T-helper 1 cell treated with Interleukin-12 subunit alpha and Interleukin-12 subunit beta and Interleukin-4 antibody, amounts not matched to agents 30 μg/mL and 1 μg/mL, for 36 hours (primary cell): ENCODE data around the gene MBTD1.

Source experiments
- H3K27ac Mint-ChIP-seq: one replicate; pipeline ENCODE4 v1.8.0; 2021; ENCODE audit warnings: mild to moderate bottlenecking, mixed read lengths
- H3K27me3 Mint-ChIP-seq: one replicate; pipeline ENCODE4 v1.8.0; 2021; ENCODE audit warnings: low read depth, mixed read lengths
- H3K36me3 Mint-ChIP-seq: one replicate; pipeline ENCODE4 v1.8.0; 2021; ENCODE audit warnings: low read depth, mixed read lengths
- H3K4me1 Mint-ChIP-seq: one replicate; pipeline ENCODE4 v1.8.0; 2021; ENCODE audit warnings: low read depth, mixed read lengths
- H3K4me3 Mint-ChIP-seq: one replicate; pipeline ENCODE4 v1.8.0; 2021; ENCODE audit warnings: mild to moderate bottlenecking, moderate library complexity, mixed read lengths
- H3K9me3 Mint-ChIP-seq: one replicate; pipeline ENCODE4 v1.8.0; 2021; ENCODE audit warnings: mixed read lengths

The MBTD1 gene

GRCh38 chr17:51159604-51160003 lies 100.2 kb downstream of the MBTD1 start:
- H3K4me3 Mint-ChIP-seq = no peak overlapping the region
- no peaks in the 10 kb centered on the region for H3K27me3 Mint-ChIP-seq
- no peak overlapping the region for H3K27ac Mint-ChIP-seq
- H3K36me3 Mint-ChIP-seq = peaks cover 42% of the 10 kb centered on the region
- no peaks in the 10 kb centered on the region for H3K9me3 Mint-ChIP-seq
- H3K4me1 Mint-ChIP-seq = peaks cover 21% of the 10 kb centered on the region

DNA sequence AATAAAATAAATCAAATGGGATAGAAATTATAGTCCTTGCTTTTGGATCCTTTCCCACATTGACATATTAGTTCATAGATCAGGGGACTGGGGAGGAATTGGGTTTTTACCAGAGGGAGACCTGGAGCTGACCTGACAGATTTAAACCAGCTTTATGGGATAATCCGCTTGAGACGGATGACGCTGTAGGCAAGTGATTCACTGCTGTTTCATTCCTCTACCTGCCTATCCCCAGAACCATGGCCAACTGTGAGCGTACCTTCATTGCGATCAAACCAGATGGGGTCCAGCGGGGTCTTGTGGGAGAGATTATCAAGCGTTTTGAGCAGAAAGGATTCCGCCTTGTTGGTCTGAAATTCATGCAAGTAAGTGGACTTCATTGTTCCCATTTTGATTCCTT lies 104.4 kb downstream of the MBTD1 start:
- H3K27ac Mint-ChIP-seq = no peak overlapping the region

GRCh38 chr17:51154176-51154575 lies 105.7 kb downstream of the MBTD1 start:
- peaks cover 17% of the 10 kb centered on the region for H3K4me1 Mint-ChIP-seq
- no peak overlapping the region for H3K27ac Mint-ChIP-seq
- H3K36me3 Mint-ChIP-seq = peaks cover 18% of the 10 kb centered on the region
- no peaks in the 10 kb centered on the region for H3K9me3 Mint-ChIP-seq
- no peaks in the 10 kb centered on the region for H3K27me3 Mint-ChIP-seq
- no peak overlapping the region for H3K4me3 Mint-ChIP-seq

More for the DNA sequence above, 104.4 kb downstream of the MBTD1 start:
- Mint-ChIP-seq H3K27me3 (no peaks in the 10 kb centered on the region), H3K36me3 (peaks cover 23% of the 10 kb centered on the region), H3K9me3 (no peaks in the 10 kb centered on the region), H3K4me1 (peaks cover 21% of the 10 kb centered on the region), H3K4me3 (peak overlapping the region; percentile 20)

DNA sequence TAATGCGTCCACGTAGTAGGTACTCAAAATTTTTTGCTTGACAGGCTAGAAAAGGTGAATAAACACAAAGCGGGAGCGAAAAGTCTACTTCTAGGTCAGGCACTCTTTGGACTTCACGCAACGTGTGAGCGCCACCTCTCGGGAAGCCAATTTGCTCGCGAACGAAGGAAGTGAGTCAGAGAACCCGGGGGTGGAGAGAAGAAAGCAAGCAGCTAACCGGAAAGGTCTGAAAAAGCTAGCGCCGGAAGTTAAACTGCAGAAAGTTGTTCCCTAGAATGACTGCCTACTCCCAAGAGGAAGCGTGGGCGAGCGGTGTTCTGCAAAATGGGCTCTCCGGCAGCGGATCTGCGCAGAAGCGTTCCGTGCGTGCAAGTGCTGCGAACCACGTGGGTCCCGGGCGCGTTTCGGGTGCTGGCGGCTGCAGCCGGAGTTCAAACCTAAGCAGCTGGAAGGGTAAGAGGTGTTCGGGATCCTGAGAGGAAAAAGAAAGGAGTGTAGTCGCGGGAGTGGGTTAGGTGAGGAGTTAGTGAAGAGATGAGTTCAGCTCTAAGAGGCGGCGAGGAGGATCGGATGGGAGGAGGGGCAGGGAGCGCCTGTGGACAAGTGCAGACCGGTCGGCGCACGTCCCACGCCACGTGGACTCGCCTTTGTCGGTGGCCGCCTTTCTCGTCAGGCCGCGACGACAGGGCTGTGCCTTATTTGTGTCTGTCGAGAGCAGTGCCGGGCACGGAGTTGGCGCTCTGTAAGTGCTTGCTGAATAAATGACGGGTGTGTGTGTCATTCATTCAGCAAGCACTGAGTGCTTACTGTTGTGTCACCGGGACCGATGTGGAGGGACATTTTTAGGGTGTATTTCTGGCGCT lies 106.4 kb downstream of the MBTD1 start, which contains the start of gene NME1:
TSS of gene NME1 (plus strand) at position 350 of the 863 bp plus-strand sequence. CDS start 2,096 bp downstream, outside the sequence.
- H3K27me3 Mint-ChIP-seq = no peaks in the 10 kb centered on the region
- H3K4me1 Mint-ChIP-seq = peaks cover 15% of the 10 kb centered on the region
- H3K4me3 Mint-ChIP-seq = no peak within 1 kb of the TSS
- no peak within 1 kb of the TSS for H3K27ac Mint-ChIP-seq
- H3K36me3 Mint-ChIP-seq = peaks cover 13% of the 10 kb centered on the region
- no peaks in the 10 kb centered on the region for H3K9me3 Mint-ChIP-seq

DNA sequence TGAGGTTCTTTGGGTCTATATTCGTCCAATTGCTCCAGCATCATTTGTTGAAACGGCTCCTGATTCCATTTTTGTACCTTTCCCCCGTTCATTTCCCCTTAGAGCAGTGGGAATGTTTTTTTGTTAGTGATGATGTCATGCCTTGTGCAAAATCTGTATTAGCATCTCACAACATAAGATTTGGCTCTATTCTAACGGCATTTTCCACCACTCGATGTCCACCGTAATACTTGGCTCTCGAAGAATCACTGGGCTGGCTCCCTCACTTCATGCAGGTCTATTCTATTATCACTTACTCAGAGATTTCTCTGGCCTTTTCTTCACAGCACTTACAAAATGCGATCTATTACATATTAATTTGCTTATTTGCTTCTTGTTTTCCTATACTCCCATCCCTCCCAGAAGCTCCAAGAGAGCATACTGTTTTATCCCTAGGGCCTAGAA lies 107.1 kb downstream of the MBTD1 start:
- H3K27ac Mint-ChIP-seq = no peak overlapping the region

GRCh38 chr17:51150932-51151331 lies 108.9 kb downstream of the MBTD1 start:
- H3K4me3 Mint-ChIP-seq = no peak overlapping the region
- H3K27ac Mint-ChIP-seq = no peak overlapping the region
- no peaks in the 10 kb centered on the region for H3K9me3 Mint-ChIP-seq
- H3K36me3 Mint-ChIP-seq = peaks cover 5% of the 10 kb centered on the region
- peaks cover 14% of the 10 kb centered on the region for H3K4me1 Mint-ChIP-seq
- H3K27me3 Mint-ChIP-seq = no peaks in the 10 kb centered on the region

More for the DNA sequence above, 107.1 kb downstream of the MBTD1 start:
- Mint-ChIP-seq H3K36me3 (peaks cover 13% of the 10 kb centered on the region), H3K4me3 (no peak overlapping the region), H3K9me3 (no peaks in the 10 kb centered on the region), H3K4me1 (peaks cover 16% of the 10 kb centered on the region), H3K27me3 (no peaks in the 10 kb centered on the region)

DNA sequence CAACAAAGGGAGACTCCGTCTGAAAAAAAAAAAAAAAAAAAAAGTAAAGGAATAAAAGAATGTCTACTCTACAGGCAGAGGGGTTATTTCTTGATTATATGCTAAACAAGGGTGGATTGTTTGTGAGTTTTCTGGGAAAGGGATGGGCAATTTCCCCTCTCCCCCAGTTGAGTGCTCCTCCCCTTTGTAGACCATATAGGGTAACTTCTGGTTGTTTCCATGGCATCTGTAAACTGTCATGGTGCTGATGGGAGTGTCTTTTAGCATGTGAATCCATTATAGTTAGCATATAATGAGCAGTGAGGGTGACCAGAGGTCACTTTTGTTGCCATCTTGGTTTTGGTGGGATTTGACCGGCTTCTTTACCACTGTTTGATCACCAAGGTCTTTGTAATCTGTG lies 110.7 kb downstream of the MBTD1 start:
- peaks cover 7% of the 10 kb centered on the region for H3K4me1 Mint-ChIP-seq
- no peak overlapping the region for H3K27ac Mint-ChIP-seq
- no peak overlapping the region for H3K4me3 Mint-ChIP-seq
- no peaks in the 10 kb centered on the region for H3K36me3 Mint-ChIP-seq
- H3K27me3 Mint-ChIP-seq = no peaks in the 10 kb centered on the region
- H3K9me3 Mint-ChIP-seq = no peaks in the 10 kb centered on the region

DNA sequence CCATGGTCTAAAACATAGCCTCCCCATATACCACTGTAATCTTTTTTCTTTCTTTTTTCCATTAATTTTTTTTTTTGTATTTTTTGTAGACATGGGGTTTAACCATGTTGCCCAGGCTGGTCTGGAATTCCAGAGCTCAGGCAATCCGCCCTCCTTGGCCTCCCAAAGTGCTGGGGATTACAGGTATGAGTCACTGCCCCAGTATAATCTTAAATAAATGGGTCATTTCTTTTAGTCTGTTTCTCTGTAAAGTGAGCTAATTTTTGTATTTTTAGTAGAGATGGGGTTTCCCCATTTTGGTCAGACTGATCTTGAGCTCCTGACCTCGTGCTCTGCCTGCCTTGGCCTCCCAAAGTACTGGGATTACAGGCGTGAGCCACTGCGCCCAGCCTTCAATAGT lies 112.2 kb downstream of the MBTD1 start:
- Mint-ChIP-seq H3K4me1 (peaks cover 7% of the 10 kb centered on the region), H3K27ac (no peak overlapping the region), H3K36me3 (no peaks in the 10 kb centered on the region), H3K4me3 (no peak overlapping the region), H3K9me3 (no peaks in the 10 kb centered on the region), H3K27me3 (no peaks in the 10 kb centered on the region)

GRCh38 chr17:51144266-51145022 lies 115.4 kb downstream of the MBTD1 start:
- no peak overlapping the region for H3K4me3 Mint-ChIP-seq
- peaks cover 7% of the 10 kb centered on the region for H3K4me1 Mint-ChIP-seq

DNA sequence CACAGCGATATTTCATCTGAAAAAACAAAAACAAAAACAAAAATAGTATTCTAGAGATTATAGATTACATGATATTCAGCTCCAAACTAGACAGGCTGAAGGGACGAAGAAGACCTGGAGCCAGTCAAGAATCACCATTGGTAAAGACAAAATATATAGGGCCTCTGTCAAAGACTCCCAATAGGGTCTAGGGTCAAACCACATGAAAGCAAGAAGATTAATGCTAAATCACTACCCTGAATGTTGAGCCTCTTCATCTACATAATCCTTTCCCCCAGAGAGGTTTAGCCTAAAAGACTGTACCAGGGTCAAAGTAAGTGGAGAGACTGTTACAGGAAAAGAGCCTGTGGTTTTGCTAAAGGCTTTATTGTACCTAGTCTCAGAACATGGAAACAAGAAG lies 117.3 kb downstream of the MBTD1 start:
- Mint-ChIP-seq H3K4me3 (no peak overlapping the region), H3K27ac (no peak overlapping the region), H3K4me1 (peaks cover 4% of the 10 kb centered on the region), H3K27me3 (no peaks in the 10 kb centered on the region), H3K9me3 (no peaks in the 10 kb centered on the region), H3K36me3 (no peaks in the 10 kb centered on the region)

More at GRCh38 chr17:51144266-51145022, 115.4 kb downstream of the MBTD1 start:
- Mint-ChIP-seq H3K9me3 (no peaks in the 10 kb centered on the region), H3K27ac (no peak overlapping the region), H3K36me3 (no peaks in the 10 kb centered on the region), H3K27me3 (no peaks in the 10 kb centered on the region)

- Mint-ChIP-seq H3K9me3 (peaks cover 3% of the 10 kb centered on the region), H3K36me3 (no peaks in the 10 kb centered on the region), H3K4me3 (no peak overlapping the region), H3K4me1 (peaks cover 3% of the 10 kb centered on the region), H3K27me3 (no peaks in the 10 kb centered on the region), H3K27ac (no peak overlapping the region)
These were observed 123.9 kb downstream of the MBTD1 start for GRCh38 chr17:51135956-51136355.

DNA sequence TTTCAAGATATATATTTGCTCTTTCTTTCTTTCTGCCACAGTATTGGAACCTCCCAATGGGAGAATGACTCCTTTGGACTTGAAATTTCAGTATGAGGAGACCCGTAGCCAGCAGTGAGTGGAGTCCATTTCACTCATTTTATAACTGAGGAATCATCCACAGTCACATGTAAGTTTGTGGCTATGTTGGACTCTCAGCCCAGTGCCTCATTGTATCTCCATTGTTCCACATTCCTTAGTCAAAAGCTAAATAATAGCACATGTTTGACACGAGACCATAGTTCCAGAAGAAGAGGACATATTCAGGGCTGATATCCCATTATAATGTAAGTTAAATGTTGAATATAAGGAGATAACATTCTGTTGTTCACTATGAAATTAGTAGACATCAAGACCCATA lies 126.5 kb downstream of the MBTD1 start:
- Mint-ChIP-seq H3K9me3 (peaks cover 3% of the 10 kb centered on the region), H3K4me3 (no peak overlapping the region), H3K36me3 (no peaks in the 10 kb centered on the region), H3K27ac (no peak overlapping the region), H3K4me1 (peaks cover 3% of the 10 kb centered on the region), H3K27me3 (no peaks in the 10 kb centered on the region)

- Mint-ChIP-seq H3K27ac (no peak overlapping the region), H3K27me3 (no peaks in the 10 kb centered on the region)
These were observed 126.9 kb downstream of the MBTD1 start for GRCh38 chr17:51132964-51133319.

GRCh38 chr17:51128076-51128475 lies 131.8 kb downstream of the MBTD1 start:
- peaks cover 3% of the 10 kb centered on the region for H3K27me3 Mint-ChIP-seq
- H3K9me3 Mint-ChIP-seq = no peaks in the 10 kb centered on the region
- no peak overlapping the region for H3K27ac Mint-ChIP-seq
- H3K36me3 Mint-ChIP-seq = no peaks in the 10 kb centered on the region
- H3K4me1 Mint-ChIP-seq = no peaks in the 10 kb centered on the region
- no peak overlapping the region for H3K4me3 Mint-ChIP-seq

More at GRCh38 chr17:51132964-51133319, 126.9 kb downstream of the MBTD1 start:
- Mint-ChIP-seq H3K4me1 (peaks cover 3% of the 10 kb centered on the region), H3K36me3 (no peaks in the 10 kb centered on the region), H3K9me3 (peaks cover 3% of the 10 kb centered on the region), H3K4me3 (no peak overlapping the region)
